NOMO-1 treated with dmso at 0.1 percent for 144 hours (cell line): ENCODE measurements around the gene SELENOO.

ENCODE experiments used
- DNase-seq: peaks from one replicate; lab custom pipeline; 2025; ENCODE audit not compliant: unreplicated experiment; lab: John Stamatoyannopoulos, UW

SELENOO gene

DNA sequence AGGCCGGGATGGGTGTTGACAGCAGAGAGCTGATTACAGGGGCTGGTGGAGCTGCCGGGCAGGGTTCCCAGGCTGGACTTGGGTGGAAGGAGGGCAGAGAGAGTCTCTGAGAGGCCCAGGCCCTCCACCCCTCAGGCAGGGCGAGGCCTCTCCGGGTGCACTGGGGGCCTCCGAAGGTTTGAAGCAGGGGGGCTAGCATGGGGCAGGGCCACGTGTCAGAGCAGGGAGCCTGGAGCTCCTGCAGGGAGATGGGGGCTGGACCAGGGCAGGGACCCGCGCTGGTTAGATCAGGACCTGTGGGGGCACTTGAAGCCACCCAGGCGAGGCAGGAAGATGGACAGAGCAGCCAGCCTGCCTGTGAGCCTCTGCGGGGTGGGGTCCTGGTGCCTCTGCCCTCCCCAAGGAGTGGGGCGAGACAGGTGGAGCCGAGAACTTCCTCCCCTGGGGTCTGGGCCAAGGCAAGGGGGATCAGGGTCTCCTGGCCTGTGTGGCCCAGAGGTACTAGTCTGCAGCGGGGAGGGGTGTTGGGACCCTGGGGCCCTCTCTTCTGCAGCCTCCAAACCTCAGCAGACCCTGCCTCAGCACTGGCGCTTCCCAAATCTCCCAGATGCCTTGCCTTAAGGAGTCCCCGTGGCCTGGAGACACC lies 29.4 kb upstream of the SELENOO start:
- no peak for DNase-seq

DNA sequence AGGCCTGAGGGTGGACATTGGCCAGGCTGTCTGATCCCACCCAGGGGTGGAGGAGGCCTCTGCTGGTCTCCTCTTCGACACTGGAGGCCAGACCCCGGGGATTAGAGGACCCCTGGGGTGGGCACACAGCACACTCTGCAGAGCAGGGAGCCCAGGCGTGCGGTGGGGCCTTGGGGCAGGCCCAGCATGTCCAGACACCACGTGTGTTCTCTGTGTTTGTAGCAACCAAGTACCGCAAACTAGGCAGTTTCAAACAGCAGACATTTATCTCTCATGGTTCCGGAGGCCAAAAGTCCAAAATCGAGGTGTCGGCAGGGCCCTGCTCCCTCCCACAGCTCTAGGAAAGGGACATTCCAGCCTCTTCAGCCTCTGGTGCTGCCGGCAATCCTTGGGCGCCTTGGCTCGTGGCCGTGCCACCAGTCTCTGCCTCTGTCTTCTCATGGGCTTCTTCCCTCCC lies 28.8 kb upstream of the SELENOO start:
- no peak for DNase-seq

DNA sequence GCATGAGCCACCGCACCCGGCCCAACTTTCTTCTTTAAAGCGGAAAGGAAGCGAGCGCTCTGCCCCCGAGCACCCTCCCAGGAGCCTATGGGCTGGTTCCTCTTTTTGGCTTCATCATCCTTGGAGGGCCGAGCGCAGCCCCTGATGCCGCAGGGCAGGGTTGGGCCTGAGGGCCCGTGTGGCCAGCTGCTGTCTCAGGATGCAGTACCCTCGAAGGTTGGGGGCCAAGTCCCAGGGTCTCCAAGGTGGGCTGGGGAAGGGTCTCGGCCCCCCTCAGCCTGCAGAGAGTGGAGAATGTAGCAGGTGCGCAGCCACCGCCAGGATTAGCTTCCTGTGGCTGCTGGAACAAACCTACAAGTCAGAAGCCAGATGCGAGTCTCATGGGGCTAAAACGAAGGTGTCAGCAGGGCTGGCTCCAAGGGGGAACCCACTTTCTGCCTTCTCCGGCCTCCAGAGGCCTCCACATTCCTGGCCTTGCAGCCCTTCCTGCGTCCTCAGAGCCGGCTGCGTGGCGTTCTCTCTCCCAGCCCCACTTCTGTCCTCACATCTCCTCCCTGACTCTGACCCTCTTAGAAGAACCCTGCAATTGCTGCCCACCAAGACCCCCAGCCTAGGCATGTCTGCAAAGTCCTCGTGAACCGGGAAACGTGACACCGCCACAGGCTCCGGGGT lies 27.4 kb upstream of the SELENOO start:
- DNase-seq, result peak; percentile 69

DNA sequence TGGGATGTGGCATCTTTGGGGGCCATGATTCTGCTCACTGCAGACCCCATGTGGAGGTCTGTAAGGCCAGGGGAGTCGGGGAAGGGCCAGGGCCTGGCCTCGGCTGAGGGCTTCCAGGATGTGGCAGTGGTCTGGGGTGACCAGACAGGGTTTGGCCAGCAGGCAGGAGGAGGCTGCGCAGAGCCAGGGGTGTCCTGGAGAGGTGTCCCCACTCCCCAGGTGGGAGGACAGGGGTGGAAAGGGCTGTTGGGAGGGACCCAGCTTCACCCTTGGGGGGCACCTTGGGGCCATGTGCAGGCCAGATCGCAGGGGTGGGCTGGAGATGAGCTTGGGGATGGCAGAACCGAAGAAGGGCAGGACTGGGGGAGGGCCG lies 26.8 kb upstream of the SELENOO start:
- no peak for DNase-seq

DNA sequence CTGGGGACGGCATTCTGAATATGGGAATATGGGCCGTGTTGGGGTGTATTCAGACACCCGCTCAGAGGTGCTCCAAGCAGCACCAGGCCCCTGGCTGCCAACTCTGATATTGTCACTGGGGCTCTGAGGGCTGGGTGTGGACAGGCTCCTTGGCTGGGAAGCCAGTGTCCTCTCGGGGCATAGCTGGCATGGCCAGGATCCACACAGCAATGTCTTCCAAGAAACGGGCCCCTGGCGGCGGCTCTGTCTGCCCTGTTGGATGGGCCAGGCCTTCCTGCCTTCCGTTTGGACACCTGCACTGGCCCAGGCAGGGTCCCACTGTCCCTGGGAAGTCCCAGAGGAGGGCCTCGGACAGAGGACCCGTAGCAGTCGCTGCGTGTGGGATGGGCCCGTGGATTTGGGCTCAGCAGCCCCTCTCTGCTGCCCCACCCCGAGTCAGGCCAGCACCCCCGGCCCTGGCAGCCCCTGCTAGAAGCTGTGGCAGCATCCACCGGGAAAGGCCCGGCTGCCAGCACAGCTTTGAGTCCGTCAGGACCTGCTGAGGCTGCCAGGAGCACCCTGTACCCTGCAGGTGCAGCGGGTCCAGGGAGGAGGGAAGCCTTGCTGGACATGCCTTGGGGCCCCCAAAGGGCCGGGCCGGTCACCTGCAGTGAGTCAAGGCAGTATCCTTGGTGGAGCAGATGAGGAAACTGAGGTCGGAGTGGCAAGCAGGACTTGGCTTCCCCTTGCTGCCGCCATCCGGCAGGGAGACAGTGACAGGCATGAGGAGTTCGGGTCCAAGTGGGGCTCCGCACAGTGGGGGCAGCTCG lies 26.2 kb upstream of the SELENOO start:
- DNase-seq, result no peak

DNA sequence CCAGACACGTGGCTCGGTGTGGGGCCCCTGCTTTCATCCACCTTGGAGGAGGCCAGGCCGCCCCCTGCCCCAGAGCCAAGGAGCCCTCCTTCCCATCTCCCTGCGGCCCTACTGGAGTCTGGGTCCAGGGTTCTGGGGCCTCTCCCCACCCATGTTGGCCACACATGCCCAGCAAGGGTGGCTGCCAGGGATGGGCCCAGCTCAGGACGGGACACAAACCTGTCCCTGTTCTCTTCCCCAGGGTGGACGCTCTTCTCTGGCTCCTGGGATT lies 25.7 kb upstream of the SELENOO start:
- DNase-seq, result no peak

DNA sequence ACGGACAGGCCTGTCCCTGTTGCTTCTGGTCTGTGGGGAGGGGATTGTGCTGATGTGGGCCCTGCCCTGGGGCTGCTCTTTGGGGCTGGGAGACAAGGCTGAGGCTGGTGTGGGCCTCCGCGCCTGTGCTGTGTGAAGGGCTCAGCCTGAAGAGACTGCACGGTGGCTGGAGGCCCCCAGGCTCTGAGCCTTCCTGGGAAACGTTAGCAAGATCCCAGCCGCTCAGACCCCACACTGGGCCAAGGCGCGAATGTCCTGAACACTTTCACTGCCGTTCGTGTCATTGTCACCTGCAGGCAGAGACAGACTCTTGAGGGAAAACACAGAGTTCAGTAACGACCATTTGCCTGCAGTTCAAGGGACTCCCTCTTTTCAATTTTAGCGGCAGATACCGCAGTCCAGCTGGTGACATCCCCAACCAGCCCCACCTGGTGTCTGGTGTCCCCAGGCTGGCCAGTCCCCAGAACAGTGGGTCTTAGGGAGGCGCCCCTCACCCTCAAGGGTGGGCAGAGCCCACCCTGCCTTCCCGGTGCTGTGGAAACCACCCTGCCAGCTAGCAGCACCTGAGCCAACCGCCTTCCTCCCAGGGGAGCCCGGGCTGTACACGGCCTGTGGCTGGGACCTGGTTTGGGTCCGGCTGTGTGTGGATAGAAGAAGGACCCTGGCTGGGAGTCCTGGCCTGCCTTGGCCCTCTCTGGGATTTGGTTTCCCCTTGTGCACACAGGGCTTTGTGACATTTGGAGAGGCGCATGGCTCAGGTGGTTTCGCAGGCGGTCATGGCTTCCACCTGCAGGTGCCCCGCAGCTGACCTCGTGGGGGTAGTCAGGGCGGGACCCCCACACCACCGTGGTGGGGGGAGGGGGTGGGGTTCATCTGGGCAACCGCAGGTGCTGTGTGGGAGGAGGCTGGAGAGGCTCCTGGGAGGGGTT lies 24.6 kb upstream of the SELENOO start:
- no peak for DNase-seq

DNA sequence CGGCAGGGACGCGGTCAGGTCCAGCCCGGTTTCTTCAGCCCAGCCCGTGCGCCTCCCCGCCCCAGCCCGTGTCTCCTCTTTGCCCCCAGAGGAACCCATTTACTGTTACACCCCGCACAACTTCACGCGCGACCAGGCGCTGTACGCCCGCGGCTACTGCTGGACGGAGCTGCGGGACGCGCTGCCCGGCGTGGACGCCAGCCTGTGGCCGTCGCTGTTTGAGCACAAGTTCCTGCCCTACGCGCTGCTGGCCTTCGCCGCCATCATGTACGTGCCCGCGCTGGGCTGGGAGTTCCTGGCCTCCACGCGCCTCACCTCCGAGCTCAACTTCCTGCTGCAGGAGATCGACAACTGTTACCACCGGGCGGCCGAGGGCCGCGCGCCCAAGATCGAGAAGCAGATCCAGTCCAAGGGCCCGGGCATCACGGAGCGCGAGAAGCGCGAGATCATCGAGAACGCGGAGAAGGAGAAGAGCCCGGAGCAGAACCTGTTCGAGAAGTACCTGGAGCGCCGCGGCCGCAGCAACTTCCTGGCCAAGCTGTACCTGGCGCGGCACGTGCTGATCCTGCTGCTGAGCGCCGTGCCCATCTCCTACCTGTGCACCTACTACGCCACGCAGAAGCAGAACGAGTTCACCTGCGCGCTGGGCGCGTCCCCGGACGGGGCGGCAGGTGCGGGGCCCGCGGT lies 23.8 kb upstream of the SELENOO start:
- DNase-seq, result no peak

DNA sequence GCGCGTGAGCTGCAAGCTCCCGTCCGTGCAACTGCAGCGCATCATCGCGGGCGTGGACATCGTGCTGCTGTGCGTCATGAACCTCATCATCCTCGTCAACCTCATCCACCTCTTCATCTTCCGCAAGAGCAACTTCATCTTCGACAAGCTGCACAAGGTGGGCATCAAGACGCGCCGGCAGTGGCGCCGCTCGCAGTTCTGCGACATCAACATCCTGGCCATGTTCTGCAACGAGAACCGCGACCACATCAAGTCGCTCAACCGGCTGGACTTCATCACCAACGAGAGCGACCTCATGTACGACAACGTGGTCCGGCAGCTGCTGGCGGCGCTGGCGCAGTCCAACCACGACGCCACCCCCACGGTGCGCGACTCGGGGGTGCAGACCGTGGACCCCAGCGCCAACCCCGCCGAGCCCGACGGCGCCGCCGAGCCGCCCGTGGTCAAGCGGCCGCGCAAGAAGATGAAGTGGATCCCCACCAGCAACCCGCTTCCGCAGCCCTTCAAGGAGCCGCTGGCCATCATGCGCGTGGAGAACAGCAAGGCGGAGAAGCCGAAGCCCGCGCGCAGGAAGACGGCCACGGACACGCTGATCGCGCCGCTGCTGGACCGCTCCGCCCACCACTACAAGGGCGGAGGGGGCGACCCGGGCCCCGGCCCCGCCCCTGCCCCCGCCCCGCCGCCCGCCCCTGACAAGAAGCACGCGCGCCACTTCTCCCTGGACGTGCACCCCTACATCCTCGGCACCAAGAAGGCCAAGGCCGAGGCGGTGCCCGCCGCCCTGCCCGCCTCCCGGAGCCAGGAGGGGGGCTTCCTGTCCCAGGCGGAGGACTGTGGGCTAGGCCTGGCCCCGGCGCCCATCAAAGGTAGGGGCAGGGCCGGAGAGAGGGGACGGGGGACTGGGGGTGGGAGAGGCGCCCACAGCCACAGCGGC lies 23.0 kb upstream of the SELENOO start:
- DNase-seq, result no peak

DNA sequence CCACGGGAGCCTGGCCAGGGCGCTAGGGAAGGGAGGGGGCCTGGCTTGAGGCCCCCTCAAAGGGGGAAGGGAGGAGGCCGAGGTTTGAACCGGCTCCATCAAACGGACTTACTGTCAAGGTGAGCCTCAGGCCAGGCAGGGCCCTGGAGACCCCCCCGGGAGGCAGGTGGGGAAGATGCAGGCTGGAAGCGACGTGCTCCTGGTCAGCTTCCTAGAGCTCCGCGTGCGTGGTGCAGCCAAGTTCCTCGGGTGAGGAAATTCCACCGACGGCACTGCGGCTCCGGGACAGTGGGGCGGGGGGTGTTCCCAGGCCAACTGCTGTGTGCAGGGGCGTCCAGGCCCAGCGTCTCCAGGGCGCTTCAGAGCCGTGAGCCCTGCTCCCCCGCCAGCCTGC lies 22.3 kb upstream of the SELENOO start:
- no peak for DNase-seq

DNA sequence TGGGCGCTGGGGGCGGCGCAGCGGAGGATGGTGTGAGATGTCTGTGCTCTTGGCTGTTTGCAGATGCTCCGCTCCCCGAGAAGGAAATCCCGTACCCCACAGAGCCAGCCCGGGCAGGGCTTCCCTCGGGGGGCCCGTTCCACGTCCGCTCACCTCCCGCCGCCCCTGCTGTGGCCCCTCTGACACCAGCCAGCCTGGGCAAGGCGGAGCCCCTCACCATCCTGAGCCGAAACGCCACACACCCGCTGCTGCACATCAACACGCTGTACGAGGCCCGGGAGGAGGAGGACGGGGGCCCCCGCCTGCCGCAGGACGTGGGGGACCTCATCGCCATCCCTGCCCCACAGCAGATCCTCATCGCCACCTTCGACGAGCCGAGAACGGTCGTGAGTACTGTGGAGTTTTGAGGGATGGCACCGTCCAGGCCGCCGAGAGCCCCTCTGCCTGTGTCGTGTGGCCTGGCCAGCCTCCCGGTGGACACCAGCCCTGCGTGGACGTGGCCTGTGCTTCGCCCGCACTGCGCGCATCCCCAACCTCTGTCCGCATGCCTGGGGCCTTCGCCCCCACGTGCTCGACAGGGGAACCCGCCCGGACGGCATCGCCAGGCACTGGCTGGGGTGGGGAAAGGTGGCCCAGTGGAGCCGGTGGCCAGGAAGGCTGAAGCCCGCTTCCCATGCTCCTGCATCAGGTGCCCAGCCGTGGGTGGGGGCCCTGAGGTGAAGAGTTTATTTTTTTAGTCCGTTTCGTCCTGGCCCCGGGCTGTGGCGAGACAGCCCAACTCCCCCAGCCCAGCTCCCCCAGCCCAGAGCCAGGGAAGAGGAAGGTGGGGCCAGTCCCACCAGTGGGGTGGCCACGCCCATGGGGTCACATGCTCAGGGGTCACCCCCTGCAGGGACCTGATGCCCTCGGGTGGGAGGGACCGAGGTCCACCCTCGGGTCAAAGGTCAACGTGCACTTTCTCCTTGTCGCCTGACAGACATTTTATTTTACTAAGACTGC lies 21.6 kb upstream of the SELENOO start:
- no peak for DNase-seq

DNA sequence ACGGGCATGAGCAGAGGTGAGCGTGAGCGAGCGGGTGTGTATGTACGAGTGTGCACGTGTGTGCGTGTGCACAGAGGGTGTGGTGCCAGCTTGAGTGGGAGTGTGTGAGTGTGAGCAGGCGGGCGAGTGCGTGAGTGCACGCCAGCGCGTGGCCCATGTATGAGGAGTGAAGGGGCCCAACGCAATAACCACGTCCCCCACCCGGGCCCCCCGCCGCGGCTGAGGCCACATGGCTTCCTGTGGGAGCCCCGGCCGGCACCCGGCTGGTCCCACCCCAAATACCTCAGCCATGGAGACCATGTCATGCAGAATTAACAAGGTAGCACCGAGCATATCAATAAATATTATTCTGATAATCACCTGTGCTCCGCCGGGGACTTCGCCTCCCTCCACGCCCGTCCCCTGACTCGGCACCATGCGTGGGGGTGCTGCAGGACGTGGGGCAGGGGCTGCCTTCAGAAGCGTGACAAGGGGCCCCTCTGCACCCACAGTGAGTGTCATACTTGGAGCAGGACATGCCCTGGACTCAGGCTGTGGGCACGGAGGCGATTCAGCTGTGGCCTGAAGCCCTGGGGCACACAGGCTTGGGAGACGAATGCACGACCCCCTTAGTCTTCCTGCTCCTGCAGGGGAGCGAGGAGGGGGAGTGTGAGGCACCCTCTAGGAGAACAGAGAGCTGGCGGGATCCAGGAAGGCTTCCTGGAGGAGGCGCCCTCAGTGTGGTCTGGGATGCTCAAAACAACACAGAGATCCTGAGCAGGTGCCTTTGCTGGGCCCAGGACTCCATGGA lies 20.7 kb upstream of the SELENOO start:
- no peak for DNase-seq

DNA sequence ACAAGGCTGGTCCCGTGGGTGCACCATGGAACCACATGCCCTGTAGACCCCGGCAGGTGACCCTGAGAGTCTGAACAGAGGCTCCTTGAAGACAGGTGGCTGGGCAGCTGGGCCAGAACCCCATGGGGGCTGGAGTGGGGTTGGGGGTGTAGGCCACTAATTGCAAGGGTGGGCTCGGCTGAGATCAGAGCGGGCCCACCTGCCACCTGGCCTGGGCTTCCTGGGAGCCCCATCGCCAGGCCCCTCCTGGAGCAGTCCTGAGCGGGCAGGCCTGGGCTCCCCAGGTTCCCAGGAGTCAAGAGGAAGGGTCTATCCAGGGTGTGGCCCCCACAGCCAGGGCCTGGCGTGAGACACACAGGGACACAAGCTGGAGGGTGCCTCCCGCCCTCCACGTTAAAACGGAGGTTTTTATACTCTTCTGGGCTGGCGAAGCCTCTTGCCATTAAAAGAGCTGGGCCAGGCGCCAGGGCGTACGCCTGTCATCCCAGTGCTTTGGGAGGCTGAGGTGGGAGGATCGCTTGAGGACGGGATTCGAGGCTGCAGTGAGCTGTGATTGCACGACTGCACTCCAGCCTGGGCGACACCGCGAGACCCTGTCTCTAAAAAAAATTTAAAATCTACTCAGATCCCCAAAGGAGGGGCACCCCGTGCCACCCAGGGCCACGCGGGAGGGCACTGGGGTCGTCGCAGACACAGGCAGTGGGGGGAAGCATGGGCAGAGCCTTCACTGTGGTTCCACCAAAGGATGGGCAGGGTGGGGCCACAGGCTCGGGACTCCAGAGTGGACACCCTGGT lies 19.9 kb upstream of the SELENOO start:
- DNase-seq, result no peak

DNA sequence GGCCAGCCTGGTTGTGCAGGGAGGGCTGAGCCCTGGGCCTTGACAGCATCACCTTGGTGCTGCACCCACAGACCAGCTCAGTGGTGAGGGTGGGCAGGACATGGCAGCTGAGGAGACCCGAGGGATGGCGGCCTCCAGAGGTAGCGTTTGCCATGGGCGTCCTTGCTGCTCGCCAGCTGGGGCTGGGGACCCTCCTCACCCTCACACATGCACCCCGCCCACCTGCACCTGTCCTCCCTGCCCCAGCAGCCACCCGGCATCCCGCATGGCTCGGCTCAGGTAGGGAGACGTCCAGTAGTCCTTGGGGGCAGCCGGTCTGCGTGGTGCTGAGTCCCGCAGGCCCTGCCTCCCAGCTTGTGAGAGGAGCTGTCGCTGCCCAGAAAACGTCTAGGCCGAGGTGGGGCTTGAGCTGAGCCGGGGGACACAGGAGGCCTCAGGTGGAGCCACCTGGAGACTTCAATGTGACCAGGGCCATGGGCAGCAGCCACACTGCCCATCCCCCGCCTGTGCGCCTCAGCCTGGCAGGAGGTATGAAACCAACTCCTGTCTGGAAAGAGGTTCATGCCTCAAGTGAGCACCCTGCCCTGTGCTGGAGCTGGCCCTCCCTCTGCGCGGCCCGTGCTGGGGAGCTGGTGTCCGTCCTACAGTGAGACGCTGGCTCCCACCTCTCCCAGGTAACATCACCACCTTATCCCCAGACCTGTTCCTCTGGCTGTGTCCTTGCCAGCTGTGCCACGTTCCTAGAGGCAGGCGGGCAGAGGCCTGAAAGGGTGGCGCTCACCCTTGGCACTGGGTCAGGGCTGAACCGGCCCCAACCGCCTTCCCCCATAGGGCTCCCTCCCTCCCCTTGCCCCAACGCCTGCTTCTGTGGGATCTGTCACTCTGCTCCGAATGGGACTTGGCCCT lies 18.4 kb upstream of the SELENOO start:
- no peak for DNase-seq

DNA sequence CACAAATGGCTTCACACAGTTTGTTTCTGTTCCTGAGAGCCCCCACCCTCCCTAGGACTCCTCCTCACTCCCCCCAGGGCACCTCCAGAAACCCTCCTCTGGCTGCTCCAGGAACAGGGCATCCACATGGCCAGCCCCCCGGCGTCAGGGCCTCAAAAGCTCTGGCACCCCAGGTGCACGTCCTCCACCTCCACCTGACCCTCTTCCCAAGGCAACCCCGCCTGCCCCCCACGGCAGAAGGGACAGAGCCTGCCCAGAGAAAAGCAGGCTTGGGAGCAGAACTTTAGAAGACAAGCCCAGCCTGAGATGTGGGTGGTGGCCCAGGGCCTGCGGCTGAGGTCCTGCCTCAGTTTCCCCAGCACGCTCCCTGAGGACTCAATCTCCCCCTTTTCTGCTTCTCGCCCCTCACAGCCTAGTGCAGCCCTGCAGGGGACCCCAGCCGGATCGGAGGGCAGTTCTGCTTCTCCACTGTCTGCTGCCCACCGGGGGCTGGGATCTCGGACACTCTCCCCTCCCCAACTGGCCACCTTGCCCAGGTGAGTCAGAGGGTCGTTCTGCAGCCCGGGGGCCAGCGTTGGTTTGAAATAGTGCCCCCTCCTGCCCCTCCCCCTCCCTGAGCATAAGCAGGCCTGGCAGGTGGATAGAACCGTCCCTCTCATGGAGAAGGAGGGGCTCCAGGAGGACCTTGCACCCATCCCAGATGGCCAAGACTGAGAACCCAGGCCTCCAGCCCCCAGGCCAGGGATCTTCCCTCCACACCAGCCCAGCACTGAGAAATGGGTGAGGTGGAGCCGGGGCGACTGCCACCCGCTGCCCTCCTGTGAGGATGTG lies 17.5 kb upstream of the SELENOO start:
- DNase-seq, result no peak
